Muscle of back (tissue), 13 donors: Measurements from ENCODE around the gene CBY1. TPM values are rescaled to one million over a fixed set of nuclear protein-coding genes. Genes with fewer than 3 reads are reported as not detected.
"Not testable (repeated sequence)": the region's sequence is repeated elsewhere in the genome, so short reads cannot be mapped to it uniquely, and the experiment has no call there.

Experiments
- DNase-seq, 3 donors: peaks; one replicate each; pipeline versions ENCODE4 v3.0.0 to v3.0.0-alpha.2; 2013
- long read RNA-seq, 9 donors: transcript quantifications; one replicate each; lab custom pipeline, GENCODE V29; 2026
- polyA plus RNA-seq, 10 donors: library from polyadenylated mRNA; unstranded; fragments of 120-200 nt; gene quantifications; one replicate each; pipeline ENCODE4 v1.2.1, GENCODE V29; 2013; ENCODE audit not compliant: insufficient read length in 10 of 10

CBY1 gene
- 10 to 100 TPM; 32.3 to 41.2 (median 34.7) TPM for polyA plus RNA-seq
- long read RNA-seq, donor 1, transcript CBY1-201 (5 exons, 1,133 nt) = major isoform, 18 of 19 reads
- long read RNA-seq, donor 1, partial matches to known transcripts = 0 of 19 reads
- long read RNA-seq, donor 1, other reads (novel, unspliced or antisense) = 0 of 19 reads
- long read RNA-seq, donor 2, partial matches to known transcripts = 0 of 7 reads
- long read RNA-seq, donor 2, other reads (novel, unspliced or antisense) = 0 of 7 reads
- long read RNA-seq, donor 3 = 0 reads
- long read RNA-seq, donor 4, transcript CBY1-201 (5 exons, 1,133 nt) = major isoform, 17 of 20 reads
- long read RNA-seq, donor 4, partial matches to known transcripts = 0 of 20 reads
- long read RNA-seq, donor 4, other reads (novel, unspliced or antisense) = 0 of 20 reads
- long read RNA-seq, donor 5, transcript CBY1-201 (5 exons, 1,133 nt) = major isoform, 18 of 35 reads
- long read RNA-seq, donor 5, partial matches to known transcripts = 12 of 35 reads
- long read RNA-seq, donor 5, other reads (novel, unspliced or antisense) = 0 of 35 reads
- long read RNA-seq, donor 6, transcript CBY1-201 (5 exons, 1,133 nt) = major isoform, 23 of 25 reads
- long read RNA-seq, donor 6, partial matches to known transcripts = 0 of 25 reads
- long read RNA-seq, donor 6, other reads (novel, unspliced or antisense) = 0 of 25 reads
- long read RNA-seq, donor 7, transcript CBY1-201 (5 exons, 1,133 nt) = major isoform, 14 of 16 reads
- long read RNA-seq, donor 7, partial matches to known transcripts = 0 of 16 reads
- long read RNA-seq, donor 7, other reads (novel, unspliced or antisense) = 0 of 16 reads
- long read RNA-seq, donor 8, transcript CBY1-201 (5 exons, 1,133 nt) = major isoform, 13 of 16 reads
- long read RNA-seq, donor 8, partial matches to known transcripts = 0 of 16 reads
- long read RNA-seq, donor 8, other reads (novel, unspliced or antisense) = 0 of 16 reads
- long read RNA-seq, donor 9, partial matches to known transcripts = 0 of 3 reads
- long read RNA-seq, donor 9, other reads (novel, unspliced or antisense) = 0 of 3 reads

GRCh38 chr22:38656256-38657044 is at the start of gene CBY1, which contains the start of gene FAM227A:
Gene CBY1, plus strand, starts transcription at chr22:38656638. Its CDS starts 11,417 bp downstream, at chr22:38668055.
Gene FAM227A, minus strand, starts transcription at chr22:38656392. Its CDS starts 6,224 bp downstream, at chr22:38650168.
- DNase-seq = peak; percentile 82 to 97 (median 94)

DNA sequence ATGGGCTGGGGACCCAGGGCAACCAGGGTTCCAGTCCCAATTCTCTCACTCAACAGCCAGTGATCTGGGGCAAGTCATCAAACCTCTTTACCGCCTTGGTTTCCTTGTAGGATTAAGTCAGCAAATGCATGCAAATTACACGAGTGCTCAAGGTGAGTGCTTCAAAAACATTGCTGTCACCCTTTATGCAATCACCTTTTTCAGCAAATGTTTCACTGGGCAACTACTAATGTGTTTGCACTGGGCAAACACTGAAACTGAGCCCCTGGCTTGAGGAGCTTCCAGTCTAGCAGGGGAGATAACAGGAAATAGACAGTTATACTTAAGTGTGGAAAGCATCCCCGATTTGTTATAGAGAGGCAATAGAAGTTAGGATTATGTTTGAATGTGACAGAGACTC is 48.8 kb upstream of the CBY1 start:
- DNase-seq = no peak

DNA sequence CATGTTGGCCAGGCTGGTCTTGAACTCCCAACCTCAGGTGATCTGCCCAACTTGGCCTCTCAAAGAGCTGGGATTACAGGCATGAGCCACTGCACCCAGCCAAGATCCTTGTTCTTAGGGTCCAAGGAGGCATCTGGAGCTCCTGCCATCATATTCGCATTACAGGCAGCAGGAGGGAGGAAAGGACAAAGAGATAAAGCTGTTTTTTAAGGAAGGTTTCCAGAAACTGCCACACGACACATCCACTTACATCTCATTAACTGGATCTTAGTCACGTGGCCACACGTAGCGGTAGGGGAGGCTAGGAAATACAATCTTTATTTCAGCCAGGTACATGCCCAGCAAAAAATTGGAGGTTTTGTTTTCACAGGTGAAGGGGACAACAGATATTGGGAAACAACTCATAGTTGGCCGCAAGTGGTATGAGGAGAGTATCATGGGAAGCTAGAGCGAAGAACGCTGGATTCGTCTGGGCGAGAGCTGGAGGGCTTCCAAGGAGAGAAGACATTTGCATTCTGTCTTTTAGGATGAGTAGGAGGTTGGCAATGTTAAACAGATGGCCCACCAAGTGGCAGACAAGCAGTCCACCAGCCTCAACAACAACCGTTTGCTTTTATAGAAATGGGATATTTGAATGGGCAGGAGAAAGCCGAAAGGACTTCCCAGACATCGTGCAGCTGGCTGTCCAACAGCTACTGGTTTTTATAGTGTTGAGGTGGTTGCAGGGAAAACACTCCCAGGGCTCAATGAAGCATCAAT is 47.3 kb upstream of the CBY1 start:
- DNase-seq = no peak

DNA sequence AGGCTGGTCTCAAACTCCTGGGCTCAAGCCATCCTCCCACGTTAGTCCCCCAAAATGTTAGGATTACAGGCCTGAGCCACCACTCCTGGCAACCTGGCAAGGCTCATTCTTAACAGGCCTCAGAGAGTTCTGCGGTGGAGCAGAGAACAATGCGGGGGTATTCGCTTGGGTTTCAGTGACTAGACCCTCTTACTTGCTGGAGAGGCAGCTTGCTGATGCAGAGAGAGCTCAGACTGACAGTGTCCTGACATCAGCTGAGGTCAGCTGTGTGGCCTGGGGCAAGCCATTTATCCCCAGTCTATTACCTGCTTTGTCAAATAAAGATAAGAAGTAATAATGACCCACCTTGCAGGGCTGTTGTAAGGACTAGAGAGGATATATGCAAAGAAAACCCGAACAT is 46.2 kb upstream of the CBY1 start:
- no peak for DNase-seq

- DNase-seq = no peak
Measured at GRCh38 chr22:38611559-38611958, 44.9 kb upstream of the CBY1 start.

DNA sequence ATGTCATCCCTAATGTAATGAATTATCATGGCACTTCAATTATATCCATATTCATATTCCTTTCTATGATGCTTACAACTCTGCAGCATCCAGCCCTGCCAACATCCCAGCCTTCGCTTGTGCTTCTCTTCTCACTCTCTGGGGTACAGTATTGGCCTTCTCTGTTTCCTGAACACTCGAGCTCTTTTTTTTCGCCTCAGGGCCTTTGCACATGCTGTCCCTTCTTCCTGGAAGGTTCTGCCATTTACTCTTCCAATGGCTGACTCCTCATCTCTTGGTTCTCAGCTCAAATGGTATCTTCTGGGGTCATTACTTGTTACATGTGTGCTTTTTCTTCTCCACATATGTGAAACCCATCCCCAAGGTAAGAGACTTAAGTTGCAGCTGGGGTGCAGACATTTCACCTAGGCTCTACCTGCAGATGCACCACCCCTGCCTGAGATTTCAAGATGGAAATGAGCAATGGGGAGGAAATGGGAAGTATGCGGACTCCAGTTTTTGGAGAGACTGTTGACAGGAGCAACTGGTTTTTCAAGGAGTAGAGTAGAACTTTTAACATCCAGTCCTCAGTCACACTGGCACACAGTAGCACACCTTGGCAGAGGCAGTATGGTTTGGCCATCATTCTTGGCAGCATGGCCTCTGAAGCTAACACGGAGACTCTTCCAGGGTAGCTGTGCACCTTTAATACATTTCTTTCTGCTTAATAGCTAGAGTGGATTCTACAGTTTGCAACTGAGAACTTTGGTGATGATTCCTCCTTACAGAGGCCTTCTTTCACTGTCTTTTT is 44.0 kb upstream of the CBY1 start:
- no peak for DNase-seq

GRCh38 chr22:38613588-38613987 is 42.9 kb upstream of the CBY1 start:
- DNase-seq = no peak

DNA sequence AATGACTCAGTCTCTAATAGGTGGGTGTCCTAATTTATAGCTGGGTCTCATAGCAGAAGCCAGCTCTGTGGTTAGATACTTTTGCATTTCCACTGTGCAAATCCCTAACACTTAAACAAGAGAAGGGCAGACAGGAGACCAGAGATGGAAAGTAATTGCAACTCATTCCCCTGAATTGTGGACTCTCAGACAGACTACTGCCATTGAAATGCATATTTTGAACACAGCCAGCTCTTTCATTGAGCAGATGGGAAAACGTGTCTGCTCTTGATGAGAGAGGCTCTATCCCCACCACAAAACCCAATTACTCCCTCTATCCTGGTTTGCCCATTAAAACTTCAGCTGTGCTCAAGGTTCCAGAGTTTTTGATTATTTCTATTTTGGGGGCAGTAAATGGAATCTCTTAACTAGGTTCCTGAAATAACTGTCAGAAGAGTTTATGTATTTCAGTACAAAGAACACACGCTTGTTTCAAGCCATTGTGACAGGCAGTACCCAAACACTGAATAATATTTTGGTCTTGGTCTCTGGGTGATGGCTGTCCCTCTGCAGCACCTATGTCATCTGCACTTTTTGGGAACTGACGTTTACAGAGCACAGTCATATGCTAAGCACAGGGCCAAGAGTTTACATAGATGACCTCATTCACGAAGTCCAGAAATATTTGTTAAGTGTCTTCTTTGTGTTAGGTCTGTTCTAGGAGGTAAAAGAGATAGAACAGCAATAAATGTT is 41.9 kb upstream of the CBY1 start:
- DNase-seq = no peak

DNA sequence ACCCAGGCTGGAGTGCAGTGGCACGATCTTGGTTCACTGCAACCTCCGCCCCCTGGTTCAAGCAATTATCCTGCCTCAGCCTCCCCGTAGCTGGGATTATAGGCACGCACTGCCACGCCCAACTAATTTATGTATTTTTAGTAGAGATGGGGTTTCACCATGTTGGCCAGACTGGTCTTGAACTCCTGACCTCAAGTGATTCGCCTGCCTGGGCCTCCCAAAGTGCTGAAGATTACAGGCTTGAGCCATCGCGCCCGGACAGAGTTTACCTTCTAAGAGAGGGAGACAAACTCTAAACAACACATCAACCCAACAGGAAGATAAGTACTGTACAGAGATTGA is 41.4 kb upstream of the CBY1 start:
- not testable (repeated sequence) for DNase-seq

DNA sequence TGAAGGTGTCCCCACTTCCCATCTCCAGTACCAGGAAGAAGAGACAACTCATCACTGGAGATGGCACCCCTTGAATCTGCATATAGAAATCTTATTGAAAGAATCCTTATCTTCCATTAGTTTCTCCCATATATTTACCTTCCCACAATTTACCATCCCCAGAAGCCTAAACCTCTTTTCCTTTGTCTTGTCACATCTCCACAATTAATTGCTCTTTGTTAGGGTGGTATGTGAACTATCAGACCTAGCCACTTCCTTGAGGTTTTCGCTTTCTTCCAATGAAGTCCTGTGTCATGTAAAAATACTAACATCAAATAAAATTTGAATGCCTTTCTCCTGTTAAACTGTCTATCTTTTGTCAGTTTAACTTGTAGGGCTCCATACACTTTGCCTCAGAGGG is 38.2 kb upstream of the CBY1 start:
- DNase-seq = no peak

GRCh38 chr22:38618682-38619081 is 37.8 kb upstream of the CBY1 start:
- DNase-seq = no peak

DNA sequence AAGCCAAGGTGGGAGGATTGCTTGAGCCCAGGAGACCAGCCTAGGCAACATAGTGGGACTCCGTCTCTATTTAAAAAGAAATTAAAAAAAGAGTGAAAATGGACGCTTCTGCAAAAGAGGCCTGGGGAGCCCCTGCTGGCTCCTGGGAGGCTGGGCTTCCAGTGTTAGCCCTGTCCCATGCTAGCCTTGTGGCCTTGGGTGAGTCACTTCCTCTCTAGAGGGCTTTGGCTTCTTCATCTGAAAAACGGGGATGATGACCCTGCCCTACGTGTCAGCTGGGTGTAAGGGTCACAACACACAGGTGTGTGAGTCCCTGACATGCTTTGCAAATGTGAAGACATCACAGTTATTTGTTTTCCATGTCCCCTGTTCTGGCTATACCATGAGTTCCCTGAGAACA is 33.1 kb upstream of the CBY1 start:
- no peak for DNase-seq

DNA sequence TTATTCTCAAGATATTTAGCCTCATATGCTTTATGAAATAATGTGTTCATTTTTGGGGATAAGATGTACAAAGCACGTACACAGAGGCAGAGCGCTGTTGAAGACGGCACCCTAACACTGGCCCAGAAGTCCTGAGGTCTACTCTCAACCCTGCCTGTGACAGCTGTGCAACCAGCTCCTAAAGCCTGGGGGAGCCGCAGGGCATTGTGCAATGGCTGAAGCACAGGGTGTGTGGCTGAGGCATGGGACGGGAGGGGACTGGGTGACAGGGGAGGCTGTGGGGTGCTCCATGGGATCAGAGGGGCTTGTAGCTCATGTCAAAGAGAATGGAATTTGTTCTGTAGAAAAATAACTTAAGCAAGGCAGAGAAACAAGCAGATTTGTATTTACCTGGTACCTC is 28.0 kb upstream of the CBY1 start:
- no peak for DNase-seq

DNA sequence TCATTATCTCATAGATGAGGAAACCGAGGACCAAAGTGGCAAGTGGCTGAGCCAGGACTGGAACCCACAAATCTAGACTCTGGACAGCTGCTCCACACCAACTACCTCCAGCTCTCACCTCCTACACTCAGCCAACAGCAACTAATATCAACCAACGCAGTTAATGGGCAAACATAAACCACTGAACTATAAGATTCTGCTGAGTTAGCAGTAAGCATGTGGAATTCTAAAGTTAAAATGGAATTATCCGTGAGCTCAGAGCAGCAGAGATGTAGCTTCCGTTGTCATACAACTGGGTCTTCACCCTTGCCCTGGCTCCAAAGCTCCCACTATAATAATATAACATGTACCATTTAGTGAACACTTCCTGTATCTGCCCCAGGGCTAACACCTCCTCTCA is 27.3 kb upstream of the CBY1 start:
- DNase-seq = no peak

- no peak for DNase-seq
Measured at GRCh38 chr22:38631724-38632123, 24.7 kb upstream of the CBY1 start.

GRCh38 chr22:38632528-38632927 is 23.9 kb upstream of the CBY1 start:
- no peak for DNase-seq

DNA sequence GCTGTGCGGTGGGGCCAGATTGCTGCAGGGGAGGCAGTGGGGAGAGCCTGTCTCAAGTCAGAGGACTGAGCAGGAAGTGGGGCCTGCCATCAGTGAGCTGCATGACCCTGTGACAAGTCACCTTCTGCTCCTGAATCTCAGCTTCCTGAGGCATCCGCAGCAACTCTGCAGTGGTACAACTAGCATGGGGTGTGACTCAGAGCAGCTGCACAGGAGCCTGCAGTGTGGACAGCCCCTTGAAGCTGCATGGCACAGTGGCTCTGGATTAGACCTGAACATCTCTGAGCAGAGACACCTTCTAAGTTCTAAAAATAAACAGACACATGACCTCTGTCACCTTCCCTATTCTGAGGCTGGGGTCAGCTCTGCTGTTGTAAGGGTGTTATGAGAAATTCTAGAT is 18.2 kb upstream of the CBY1 start:
- no peak for DNase-seq

GRCh38 chr22:38638728-38639127 is 17.7 kb upstream of the CBY1 start:
- DNase-seq = no peak

GRCh38 chr22:38641476-38642040 is 14.9 kb upstream of the CBY1 start:
- no peak for DNase-seq
